ENCODE results near the gene TGFB1.

The TGFB1 gene

DNA sequence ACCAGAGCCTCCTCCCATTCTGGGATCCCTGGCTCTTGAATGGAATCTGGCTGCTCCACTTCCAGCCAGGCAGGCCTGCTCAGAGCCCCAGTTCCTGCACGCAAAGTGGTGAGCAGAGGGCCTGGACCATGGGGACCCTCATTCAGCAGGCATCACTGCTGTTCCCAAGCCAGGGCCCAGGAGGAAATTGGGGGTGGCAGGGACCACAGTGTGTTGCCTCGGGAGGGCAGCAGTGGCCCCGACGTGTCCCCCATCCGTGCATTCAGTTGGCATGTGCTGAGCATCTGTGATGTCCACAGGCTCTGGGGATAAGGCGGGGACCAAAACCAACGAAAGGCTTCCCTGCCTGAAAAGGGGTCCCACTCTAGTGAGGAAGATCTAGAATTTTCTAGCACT lies 32.5 kb downstream of the TGFB1 start:
- DNase-seq (ENCODE audit: low spot score): no peak

- DNase-seq (ENCODE audit: low spot score): no peak
These were observed 33.2 kb downstream of the TGFB1 start for GRCh38 chr19:41320568-41320967.

- no peak for DNase-seq (ENCODE audit: low spot score)
These were observed 33.6 kb downstream of the TGFB1 start for GRCh38 chr19:41320185-41320518.

- no peak for DNase-seq (ENCODE audit: low spot score)
These were observed 34.1 kb downstream of the TGFB1 start for GRCh38 chr19:41319500-41320184.

DNA sequence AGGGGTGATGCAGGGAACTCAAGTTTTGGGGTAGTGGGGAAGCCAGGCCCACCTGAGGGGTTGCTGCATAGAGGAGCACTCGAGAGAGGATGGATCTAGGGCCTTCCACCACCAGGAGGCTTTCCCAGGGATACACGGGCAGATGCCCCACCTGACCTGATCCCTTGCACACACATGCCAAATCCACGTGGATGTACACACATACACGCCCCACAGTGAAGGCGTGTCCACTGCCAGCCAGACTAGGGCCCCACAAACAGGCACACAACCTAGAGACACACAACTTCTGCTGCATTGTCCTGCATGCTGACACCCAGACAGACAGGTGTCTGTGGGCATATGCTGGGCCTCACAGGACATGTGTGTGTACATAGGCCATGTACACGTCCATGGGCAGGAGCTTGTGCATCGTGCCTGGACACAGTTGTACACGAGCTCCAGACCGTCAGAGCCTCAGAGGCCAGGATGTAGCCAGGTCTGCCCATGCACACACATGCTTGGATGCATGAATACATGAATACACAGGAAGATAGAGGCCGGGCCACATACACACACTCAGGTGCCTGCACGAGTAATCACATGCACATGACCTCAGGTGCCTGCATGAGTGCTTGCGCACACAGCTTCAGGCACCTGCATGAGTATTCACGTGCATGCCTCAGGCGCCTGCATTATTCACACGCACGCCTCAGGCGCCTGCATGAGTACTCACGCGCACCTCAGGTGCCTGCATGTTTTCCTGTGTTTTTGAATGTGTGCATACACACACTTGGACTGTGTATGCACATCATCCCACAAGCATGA lies 34.8 kb downstream of the TGFB1 start:
- DNase-seq (ENCODE audit: low spot score): no peak

DNA sequence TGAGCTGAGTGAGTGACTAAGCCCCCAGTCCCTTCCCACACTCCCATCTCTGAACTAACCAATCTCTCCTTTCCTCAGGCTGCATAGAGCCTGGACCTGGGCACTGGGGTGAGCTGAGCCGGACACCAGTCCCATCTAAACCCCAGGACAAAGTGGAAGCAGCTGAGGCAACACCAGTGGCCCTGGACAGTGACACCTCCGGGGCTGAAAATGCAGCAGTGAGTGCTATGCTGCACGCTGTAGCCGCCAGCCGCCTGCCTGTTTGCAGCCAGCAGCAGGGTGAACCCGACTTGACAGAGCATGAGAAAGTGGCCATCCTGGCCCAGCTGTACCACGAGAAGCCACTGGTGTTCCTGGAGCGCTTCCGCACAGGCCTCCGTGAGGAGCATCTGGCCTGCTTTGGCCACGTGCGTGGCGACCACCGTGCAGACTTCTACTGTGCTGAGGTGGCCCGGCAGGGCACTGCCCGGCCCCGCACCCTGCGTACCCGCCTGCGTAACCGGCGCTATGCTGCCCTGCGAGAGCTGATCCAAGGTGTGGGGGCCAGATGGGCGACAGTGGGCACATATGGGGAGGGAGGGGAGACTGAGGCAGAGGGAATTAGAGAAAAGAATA lies 37.3 kb downstream of the TGFB1 start:
- no peak for DNase-seq (ENCODE audit: low spot score)

DNA sequence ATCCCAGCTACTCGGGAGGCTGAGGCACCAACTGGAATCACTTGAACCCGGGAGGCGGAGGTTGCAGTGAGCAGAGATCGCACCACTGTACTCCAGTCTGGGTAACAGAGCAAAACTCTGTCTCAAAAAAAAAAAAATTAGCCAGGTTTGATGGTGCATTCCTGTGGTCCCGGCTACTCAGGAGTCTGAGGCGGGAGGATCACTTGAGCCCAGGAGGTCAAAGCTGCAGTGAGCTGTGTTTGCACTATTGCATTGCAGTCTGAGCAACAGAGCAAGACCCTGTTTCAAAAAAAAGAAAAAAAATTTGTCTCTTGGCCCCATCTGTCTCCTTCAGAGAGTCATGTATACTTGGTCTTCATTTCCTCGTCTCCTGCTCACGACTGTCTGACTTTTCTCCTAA lies 42.1 kb downstream of the TGFB1 start:
- DNase-seq (ENCODE audit: low spot score): no peak

GRCh38 chr19:41311072-41311471 lies 42.6 kb downstream of the TGFB1 start:
- no peak for DNase-seq (ENCODE audit: low spot score)

DNA sequence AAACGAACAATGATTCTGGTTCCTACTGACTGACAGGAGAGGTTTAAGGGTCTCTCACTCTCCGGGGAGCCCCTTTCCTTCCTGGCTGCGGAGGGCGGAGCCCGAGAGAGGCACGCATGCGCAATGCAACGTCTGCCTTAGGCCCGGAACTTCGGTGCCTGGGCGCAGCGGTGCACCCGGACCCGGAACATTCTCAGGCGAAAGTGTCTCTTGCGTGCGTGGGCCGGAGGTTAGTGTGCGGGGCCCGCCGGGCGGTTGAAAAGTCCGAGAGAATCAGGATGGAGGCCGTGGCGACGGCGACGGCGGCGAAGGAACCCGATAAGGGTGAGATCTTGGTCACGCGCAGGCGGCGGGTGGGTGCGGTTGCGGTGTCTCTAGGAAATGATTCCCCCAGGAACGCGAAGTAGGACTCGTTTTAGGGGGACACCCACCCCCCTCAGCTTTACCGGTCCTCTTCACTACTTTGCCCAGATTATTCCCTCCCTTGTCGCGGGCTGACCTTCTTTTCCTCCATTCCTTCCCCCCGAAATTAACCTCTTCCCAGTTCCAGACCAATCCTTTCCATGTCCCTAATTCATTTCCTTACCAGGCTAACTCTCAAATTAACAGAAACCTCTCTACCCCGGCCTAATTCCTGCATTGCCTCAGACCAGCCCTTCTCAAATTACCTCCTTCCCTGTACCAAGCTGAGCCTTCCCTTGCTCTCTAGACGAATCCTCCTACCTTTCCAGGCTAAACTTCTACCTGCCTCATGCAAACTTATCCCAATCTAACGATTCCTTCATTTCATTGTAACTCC lies 43.5 kb downstream of the TGFB1 start, which contains the start of gene CCDC97:
TSS of gene CCDC97 (plus strand) at position 140 of the 799 bp plus-strand sequence. CDS start at position 279, 139 bp downstream.
- peak; percentile 91 for DNase-seq (ENCODE audit: low spot score)

- no peak for DNase-seq (ENCODE audit: low spot score)
These were observed 44.3 kb downstream of the TGFB1 start for GRCh38 chr19:41309180-41310032.

- peak; percentile 95 for DNase-seq (ENCODE audit: low spot score)
These were observed 45.1 kb downstream of the TGFB1 start for GRCh38 chr19:41308450-41309179.

DNA sequence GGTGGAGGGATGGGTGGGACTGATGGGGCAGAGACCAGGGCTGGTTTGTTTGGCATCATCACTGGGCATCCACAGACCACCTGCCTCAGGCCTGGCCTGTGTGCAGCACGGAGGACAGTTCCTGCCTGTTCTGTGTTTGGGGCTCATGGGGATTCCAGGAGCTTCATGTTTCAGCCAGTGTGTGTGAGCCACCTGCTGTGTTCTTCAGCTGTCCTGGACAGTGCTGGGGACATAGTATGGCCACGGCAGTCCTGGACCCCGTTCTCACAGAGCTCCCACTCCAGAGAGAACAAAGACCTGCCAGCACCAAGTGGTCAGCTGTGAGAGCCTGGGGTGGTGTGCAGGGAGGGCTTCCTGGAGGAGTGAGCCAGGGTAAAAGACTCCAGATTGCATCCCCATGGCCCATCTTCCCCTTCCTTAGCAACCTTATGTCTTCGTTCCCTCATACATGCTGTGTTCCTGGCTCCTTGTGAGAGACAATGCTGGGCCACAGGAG lies 45.7 kb downstream of the TGFB1 start:
- no peak for DNase-seq (ENCODE audit: low spot score)

- DNase-seq (ENCODE audit: low spot score): peak; percentile 78
These were observed 46.4 kb downstream of the TGFB1 start for GRCh38 chr19:41307090-41307875.

DNA sequence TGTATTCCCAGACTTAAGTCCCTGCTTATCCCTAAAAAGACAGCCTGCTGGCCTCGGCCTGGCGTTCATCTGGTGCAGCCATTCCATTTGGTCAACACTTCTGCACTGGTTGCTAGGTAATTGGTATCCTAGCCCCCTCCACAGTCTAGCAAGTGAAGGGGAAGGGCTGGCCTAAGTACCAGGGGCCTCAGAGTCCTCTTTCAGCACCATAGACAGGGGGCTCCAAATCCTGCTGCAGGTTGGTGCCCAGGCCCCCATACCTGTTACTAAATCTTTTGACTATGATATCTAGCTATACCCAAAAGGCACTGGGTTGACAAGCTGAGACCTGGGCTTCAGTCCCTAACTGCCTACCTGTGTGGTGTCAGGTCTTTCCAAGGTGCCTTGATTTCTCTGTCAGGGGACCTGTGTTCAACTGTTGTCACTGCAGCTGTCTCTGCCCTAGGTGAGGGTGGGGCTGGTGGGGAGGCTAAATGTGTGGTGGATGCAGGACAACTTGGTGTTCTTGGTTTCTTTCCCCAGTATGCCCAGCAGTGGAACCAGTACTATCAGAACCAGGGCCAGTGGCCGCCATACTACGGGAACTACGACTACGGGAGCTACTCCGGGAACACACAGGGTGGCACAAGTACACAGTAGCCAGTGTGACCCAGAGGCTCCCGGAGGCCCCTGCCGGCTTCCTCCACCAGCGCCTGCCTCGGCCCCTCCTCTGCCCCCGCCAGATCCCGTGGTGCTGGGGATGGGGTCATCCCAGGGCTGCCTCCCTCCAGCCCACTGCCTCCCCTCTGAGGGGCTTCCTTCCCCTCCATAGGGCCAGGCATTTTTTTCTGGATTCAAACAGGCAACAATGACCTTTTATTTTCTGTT lies 47.6 kb downstream of the TGFB1 start:
- DNase-seq (ENCODE audit: low spot score): no peak

GRCh38 chr19:41304706-41305483 lies 48.8 kb downstream of the TGFB1 start:
- DNase-seq (ENCODE audit: low spot score): no peak

- peak; percentile 59 for DNase-seq (ENCODE audit: low spot score)
These were observed 49.8 kb downstream of the TGFB1 start for GRCh38 chr19:41303954-41304353.

- peak; percentile 75 for DNase-seq (ENCODE audit: low spot score)
These were observed 50.9 kb downstream of the TGFB1 start for GRCh38 chr19:41302624-41303351.
